C1 segment of cervical spinal cord (tissue), 14 donors: ENCODE results near the gene TSC22D1.

Experiments used
- DNase-seq, 14 donors: peaks; one replicate each; lab custom pipeline; 2025; lab: John Stamatoyannopoulos, UW

TSC22D1 gene

DNA sequence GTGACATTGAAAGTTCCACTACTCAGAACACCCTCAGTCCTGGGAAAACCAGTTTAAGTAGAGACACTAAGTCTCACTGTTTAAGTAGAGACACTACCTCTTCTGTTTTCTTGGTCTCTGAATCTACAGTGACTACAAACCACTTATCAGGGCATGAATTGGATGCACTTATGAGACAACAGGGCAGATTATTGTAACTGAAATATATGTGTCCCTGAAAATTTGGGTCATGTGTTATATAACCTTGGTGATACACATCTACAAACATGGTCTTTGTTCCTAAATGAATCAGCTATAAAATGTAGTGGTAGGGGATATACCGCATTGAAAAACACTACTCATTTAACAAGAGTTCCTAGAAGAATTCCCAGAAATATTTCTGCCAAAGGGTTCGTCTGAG, 146.8 kb downstream of the TSC22D1 start:
- DNase-seq = no peak

DNA sequence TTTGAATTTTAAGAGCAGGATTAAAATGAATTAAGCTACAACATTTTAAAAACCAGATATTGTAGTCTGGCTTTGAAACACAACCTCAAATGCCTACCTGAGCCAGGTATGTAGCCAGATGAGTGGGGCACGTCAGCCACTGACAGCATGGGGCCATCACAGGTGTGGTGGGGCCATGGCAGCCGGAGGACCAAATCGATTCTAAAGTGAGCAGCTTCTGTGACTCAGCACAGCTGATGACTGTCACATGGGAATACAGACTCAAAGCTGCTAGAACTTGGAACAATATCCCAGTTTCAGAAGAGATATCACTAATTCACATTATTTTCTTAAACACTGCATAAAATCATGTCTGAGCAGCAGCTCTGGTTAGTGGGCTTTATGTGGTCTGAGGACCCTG, 149.7 kb downstream of the TSC22D1 start:
- no peak for DNase-seq

DNA sequence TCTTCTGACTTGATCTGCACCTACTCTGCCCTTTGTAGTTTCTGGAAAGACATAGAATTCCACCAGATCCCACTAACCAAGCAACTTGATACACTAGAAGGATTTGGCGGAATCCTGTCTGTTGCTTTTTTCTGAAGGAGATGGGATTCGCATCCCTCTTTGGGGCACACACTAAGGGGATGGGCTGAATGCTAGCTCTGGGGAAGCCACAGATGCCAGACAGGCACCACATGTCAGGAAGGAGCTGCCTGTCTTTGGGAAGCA, 150.4 kb downstream of the TSC22D1 start:
- DNase-seq = no peak

DNA sequence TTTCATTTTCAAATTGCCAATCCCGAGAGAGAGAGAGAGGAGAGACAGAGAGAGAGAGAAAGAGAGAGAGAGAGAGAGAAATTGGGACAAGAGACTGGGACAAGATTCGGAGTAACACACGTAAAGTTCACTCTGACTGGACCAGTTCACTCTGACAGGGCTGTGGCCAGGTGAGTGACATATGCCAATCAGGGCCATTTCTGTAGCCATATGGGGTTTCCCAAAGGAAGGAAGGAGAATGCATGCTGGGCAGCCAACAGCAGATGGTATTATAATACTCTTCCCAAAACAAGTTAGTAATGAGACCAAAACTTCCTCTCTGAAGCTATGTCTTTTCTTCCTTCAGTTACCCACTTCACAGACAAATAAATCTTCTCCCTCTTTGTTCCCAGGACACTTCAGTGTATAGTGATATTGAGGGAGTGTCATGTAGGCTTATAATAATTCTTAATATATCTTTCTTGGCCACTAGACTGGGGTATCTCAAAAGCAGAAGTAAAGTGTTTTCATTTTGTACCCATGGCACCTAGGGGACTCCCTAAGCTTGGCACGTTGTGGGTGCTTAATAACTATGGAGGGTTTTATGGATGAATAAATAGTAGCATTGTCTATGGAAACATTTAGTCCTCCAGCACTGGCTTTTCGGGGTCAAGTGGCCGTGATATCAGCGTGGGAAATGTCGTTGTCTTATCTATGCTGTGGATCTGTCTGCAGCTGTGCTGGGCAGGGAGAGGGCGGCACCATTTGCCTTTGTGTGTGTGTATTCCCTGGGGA, 150.9 kb downstream of the TSC22D1 start:
- no peak for DNase-seq

DNA sequence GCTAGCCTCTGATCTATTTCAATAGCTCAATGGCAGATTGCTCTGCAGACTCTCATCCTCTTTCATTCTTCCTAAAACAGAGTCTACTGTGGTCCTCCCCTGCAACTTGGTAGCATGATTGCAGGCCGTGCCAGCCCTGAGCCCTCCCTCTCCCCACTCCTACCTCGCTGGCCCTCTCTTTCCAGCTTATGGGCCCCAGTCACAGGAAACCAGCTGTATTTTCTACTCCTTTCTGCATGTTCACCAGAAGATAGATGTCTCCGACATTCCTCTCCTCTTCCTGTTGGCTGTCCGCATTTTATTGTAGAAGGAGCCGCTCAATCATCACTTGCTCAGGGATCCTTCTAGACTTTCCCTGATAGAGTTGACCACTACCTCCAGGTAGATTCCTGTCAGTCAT, 152.3 kb downstream of the TSC22D1 start:
- DNase-seq = no peak

DNA sequence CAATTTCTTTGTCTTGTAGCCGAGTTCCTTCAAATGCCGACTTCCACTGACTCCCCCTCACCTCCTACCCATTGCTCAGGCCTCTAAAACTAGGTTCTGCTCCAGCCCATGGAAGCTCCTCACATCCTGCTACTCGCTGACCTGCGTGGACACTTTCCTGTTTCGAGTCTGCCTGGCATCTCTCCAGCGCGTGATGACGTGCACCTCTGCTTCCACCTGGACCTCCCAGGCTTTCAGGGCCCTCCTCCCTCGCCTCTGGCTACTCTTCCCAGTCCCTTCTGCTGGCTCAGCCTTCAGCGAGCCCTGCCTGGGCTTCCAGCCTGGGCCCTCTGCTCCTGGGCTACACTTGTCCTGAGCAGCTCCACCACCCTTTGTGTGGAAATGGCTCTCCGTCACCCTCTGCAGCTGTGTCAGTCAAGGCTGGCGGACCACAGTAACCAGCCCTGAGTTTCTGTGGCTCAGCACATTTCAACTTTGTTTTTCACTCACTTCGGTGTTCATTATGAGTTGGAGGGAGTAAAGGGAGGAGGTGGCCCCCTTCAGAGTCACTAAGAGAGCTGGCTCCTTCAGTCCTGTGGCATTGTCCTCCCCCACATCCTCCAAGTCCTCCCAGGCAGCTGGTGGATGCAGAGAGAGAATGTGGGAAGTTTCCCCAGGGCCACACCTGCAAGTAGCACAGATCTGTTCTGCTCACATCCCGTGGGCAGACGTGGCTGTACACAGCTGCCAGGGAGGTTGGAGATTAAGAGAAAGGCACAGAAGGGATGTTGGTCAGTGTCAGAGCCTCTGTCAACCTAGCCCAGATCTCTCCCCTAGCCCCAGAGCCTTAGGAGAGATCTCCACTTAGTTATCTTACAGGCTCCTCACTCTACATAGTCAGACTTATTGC, 153.1 kb downstream of the TSC22D1 start:
- no peak for DNase-seq

DNA sequence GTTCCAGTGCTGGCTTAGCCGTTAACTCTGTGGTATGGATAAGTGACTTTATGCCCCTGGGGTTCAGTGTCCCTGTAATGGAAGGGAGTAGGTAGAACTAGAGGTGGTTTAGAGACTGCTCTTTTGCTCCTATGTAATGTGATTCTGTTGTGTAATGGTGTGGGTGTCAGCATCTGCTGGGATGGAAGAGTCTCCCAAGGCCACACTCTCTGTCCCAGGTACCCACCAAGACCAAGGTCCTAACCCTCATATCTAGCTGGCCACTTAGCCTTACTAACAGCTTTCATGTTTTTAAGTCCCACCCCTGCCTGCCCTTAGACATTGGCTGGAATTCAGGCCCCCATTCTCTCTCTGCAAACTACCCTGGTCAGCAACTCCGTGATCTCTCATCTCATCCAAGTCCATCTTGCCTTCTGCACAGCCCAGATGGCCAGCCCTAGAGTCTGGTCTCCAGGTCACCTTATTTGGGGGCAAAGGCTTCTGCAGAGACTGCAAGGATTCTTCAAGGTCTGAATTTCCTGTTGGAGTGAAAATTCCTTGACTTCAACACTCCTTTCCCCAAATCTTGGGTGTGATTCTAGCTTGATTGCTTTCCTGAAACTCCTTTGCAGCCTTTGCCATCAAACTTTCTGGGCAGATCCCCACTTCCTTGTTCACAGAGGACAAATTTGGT, 154.1 kb downstream of the TSC22D1 start:
- no peak for DNase-seq

DNA sequence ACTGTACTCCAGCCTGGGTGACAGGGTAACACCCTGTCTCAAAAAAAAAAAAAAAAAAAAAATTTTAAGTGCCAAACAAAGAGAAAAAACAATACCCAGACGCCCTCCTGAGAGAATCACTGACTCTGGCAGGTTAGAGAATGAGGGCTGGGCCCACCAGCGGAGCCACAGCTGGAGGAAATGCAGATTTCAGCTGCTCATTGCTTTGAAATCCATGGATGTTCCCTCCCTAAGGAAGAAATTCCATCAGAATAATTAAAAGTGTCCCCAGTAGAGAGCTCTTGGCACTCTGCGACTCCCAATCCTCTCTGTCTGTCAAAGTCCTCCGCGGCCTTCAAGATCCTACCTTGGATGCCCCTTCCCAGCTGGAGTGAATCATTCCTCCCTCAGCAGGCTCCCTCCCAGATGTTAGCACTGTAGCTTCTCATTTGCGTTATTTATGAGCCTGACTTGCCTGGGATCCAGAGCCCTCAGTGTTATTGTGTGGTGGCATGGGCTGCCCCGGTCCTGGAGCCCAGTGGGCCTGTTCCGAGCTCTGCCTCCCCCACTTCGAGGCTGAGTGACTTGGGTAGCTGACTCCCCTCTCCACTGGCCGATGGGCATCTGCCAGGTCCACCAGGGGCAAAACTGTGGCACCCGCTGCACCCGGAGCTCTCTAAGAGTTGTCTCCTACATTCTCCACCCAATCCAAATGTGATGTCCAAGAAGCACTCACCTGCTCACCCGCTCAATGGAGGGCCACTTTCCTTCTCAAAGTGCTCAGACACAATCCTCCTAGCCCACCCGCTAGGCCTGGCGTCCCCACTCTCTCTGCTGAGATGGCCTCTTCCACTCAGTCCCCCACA, 155.5 kb downstream of the TSC22D1 start:
- no peak for DNase-seq

DNA sequence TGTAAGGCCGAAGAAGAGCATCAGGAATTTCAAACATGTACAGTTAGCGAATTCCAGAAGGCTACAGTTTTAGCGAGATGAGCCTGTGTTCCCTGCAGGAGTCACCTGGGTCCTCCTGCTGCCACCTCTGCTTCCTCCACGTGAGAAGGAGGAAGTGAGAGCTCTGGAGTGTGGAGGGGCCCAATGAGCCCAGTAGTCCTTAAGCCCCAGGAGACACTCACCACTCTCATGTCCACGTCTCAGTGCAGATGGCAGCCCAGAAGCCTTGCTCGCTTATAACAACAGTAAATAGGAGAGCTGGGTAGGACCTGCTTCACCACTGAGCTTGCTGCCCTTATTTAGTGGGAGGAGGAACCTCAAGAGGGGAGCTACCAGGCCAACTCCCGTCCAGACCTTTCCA, 158.3 kb downstream of the TSC22D1 start:
- DNase-seq = no peak

DNA sequence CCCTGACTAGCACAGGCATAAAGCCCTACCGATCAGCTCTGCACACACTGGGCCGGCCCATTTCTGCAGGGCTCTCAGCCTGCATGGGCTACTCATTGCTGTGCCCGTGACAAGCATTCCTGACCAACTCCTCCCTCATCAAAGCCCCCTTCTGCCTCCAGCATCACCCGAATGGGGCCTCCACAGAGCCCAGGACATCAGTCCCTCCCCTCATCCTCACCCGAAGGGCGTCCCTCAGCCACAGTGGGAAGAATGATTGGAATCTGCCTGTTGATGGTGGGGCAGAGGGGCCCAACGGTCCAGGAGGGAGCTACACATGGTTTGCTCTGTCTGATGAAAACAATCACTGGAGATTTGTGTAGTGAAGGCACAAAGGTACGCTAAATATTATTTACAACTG, 158.7 kb downstream of the TSC22D1 start:
- DNase-seq = no peak

DNA sequence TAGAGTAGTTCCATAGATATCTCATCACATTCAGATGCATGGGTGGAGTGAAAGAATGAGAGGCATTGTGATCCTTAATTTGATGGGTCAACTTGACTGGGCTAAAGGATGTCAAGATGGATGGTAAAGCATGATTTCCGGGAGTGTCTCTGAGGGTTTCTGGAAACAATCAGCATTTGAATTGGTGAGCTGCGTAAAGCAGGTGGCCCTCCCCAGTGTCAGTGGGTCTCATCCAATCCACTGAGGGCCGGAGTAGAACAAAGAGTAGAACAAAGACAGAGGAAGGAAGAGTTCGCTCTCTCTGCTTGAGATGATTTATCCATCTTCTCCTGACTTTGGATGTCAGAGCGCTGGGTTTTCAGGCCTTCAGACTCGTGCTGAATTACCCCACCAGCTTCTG, 159.4 kb downstream of the TSC22D1 start:
- no peak for DNase-seq

DNA sequence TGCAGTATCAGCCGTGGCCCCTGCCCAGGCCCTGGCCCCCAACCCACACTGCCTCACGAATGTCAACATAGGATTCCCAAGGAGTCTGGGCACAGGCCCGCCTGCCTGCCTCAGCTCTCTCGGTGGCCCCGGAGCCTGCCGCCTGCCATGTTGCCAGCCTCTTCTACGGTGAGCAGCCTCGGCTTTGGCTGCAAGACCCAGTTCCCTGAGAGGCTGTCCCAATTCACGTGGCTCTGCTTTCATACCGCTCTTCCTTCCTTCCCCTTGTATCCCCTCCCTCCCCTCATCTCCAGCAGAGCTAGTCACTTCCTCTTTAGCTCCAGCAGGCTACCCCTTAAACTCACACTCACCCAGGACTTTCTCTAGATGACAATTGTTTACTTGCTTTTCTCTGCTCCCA, 159.8 kb downstream of the TSC22D1 start:
- no peak for DNase-seq

DNA sequence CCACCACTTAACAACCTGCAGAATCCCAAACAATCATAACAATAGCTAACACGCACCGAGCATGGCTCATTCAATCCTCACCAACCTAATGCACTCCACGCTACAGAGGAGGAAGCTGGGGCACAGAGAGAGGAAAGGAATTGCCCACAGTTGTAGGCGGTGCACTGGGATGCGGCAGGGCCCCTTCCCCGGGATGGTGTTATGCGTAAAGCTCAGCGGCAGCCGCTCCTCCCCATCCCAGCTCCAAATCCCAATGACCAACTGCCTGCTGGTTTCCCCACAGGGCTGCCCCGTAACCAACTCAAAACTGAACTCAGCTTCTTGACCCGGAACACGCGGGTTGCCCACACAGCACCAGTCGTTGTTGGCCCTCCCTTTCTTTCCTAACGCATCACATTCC, 160.3 kb downstream of the TSC22D1 start:
- DNase-seq = no peak

DNA sequence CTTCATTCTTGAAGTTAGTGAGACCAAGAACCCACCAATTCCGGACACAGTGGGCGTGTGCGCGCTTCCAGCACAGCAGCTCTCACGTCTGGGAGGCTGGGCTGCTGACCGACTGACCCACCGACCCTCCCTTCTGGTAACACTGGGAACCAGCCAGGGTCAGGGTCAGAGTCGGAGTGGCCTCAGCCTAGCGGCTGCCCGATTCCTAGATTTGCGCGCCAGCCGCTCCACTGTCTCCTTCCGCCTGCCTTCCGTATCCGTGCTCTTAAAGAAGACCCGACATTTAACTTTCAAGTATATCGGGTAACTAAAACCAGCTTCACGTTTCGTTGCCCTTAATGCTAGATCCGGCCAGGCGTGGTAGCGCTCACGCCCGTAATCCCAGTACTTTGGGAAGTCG, 161.4 kb downstream of the TSC22D1 start:
- DNase-seq = no peak

DNA sequence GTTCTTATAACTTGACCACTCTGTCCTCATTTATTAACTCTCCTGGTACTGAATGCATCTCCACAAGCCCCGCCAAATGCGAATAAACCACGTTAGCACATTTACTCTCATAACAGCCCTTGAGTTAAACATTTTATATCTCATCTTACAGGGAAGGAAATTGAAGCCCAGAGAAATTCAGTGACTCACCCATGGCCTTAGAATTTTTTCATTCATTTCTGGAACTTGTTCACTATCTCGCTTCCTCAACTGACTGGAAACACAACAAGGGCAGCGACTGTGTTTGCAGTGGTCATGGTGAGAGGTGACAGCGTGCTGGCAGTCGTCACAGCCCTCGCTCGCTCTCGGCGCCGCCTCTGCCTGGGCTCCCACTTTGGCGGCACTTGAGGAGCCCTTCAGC, 163.0 kb downstream of the TSC22D1 start:
- no peak for DNase-seq

DNA sequence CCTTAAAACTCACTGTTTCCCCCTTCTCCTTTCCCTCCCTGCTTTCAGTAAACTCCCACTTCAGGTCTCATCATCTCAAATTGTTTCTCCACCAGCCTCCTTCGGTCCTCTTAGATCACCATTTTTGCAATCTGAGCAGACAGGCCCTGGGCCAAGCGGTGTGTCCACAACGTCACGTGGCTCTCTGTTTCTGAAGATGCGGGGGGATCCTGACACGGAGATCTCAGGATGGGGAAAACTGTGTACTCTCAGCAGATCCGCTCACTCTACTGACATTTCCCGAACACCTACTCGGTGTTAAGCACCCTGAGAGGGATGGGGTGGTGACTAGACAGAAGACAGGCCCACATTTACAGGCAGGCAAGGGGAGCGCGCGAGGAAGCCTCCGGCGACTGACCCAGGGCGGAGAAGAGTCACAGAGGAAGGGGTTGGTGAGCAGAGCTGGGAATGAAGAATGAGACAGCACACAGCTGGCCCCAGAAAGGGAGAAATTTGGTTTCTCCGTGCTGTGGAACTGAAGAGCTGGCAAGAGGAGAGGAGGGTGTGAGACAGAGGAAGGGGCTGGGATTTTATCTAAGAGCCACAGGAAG, 163.7 kb downstream of the TSC22D1 start:
- DNase-seq = no peak

DNA sequence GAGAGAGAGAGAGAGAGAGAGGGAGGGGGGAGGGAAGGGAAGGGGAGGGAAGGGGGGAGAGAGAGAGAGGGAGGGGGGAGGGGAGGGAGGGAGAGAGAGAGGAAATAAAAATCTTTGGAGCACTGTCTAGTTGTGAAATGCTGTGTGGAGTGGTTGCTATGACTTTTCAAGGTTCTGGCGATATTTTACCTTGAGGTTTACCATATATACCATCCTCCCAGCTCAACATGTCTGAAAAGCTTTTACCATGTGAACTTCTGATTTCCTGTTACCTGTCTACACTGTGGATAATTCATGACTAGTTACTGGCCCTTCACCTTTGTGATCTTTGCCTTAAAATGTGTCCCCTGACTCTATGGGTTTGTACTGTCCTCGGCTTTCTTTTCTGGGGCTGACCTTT, 164.3 kb downstream of the TSC22D1 start:
- DNase-seq = no peak

DNA sequence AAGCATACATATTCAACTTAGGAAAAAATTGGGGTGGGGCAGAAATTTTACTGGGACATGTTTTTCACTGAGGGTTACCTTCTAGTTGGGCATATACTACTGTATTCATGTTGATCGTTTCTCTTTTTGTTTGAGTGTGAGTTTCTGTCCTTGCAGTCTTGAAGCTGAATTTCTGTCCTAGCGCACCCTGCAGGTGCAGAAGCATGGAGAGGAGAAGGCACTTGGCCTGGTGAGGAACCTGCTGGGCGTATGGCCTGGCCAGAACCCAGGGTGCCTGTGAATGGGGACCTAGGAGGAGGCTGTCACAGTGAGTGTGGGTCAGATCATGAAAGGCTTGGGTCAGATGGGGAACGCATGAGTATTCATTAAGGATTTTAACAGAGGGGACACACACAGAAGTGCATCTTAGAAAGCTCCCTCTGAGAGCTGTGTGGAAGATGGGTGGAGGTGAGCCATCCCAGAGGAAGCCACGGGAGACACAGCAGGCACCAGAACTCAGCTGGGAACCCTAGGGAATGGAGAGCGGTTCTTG, 165.7 kb downstream of the TSC22D1 start:
- no peak for DNase-seq

DNA sequence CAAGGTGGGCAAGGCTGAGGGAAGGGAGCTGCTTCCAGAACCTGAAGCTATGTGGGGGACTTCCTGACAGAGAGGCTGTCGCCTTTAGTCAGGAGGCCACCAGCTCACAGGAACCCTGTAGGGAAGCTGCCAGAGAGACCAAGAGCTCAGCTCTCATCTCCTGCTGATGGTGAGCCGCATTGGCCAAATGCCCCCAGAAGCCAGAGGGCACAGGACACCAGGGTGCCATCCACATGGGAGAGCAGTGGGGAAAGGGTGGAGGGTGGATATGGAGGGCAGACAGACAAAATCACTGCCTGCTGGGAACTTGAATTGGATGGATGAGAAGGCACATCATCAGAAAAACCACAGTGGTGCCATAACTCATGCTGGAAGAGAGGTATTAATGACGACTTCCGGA, 166.5 kb downstream of the TSC22D1 start:
- no peak for DNase-seq

DNA sequence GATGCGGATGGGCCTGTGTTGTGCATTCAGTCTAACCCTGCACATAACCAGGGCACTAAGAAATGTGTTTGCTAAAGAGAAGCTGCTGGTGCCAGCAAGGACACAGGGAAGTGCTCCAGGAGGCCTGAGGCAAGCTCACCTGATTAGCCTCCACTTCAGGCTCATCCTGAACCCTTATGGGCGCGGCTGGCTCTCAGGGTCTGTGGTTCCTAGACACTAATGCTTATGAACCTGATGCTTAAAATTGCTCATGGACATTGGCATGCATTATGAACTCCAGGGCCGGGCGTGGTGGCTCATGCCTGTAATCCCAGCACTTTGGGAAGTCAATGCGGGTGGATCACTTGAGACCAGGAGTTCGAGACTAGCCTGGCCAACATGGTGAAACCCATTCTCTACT, 168.2 kb downstream of the TSC22D1 start:
- no peak for DNase-seq

DNA sequence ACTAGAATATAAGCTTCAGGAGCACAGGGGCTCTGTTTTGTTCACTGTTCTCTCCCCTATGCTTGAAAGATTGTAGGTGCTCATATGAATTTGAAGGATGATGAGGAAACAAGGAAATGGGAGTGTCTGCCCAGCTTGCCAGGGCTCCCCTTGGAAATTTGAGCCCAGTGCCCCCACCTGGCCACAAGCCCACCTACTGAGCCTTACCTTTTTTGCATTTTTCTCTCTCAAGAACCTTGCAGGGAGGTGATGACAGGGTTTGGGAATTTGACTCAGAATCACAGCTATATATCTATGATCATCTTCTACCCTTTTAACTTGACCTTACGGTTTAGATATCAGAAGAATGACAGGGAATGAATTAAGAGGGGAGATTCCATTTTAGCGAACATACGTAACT, 168.8 kb downstream of the TSC22D1 start:
- DNase-seq = no peak
